ENCODE data around the gene DENND2D. TPM values are rescaled to one million over a fixed set of nuclear protein-coding genes. Genes with fewer than 3 reads are reported as not detected.

DENND2D gene
- total RNA-seq, 1 experiment from 2014 or later: 0.11 TPM

DNA sequence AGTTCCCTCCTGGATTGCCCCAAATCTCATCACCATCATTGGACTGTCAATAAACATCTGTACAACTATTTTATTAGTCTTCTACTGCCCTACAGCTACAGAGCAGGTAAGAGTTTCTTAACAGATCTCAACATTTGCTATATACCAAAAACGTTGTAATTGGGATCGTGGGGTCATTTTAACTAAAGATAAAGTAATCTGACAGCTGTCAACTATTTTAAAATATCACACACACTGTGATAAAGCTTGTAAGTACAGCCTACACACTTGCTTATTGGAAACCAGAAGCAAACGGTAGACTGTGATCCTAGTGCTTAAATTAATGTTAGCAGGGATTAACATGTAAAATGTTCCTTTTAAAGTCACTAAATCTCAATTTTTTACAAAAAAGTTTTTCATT lies 52.5 kb downstream of the DENND2D start:
- H3K36me3 Mint-ChIP-seq (ENCODE audit: insufficient read depth in 1 of 3, low read depth in 3 of 3): peaks cover 19 to 50% (median 48%) of the 10 kb centered on the region in 3 experiments; a peak in 6 of 7 replicates
- Histone ChIP-seq H2AFZ (ENCODE audit: low read length) (no peak overlapping the region), H4K91ac (ENCODE audit: insufficient read length, low read depth, low read length) (no peak overlapping the region), H3K79me1 (ENCODE audit: insufficient read depth, low read depth, low read length, poor library complexity, severe bottlenecking) (peaks cover 3% of the 10 kb centered on the region), H4K8ac (replicated peaks; ENCODE audit: insufficient read length, low read depth, low read length) (no peak overlapping the region), H2BK5ac (ENCODE audit: insufficient read length, low read length) (no peak overlapping the region), H2BK12ac (ENCODE audit: insufficient read length, low read depth, low read length) (no peak overlapping the region), H2AK5ac (ENCODE audit: insufficient read length, low read length) (no peak overlapping the region), H3K56ac (ENCODE audit: insufficient read length, low read depth, low read length) (no peak overlapping the region), H3T11ph (ENCODE audit: low read length) (no peak overlapping the region), H3K14ac (ENCODE audit: insufficient read depth, low read length) (no peak overlapping the region), H2BK120ac (ENCODE audit: low read depth, low read length, poor library complexity, severe bottlenecking) (no peak overlapping the region), H2BK20ac (ENCODE audit: low read depth, low read length, poor library complexity, severe bottlenecking) (no peak overlapping the region), H3K9ac (ENCODE audit: extremely low read depth, insufficient read length, low read length) (no peak overlapping the region), H2BK15ac (ENCODE audit: low read depth, low read length) (no peak overlapping the region), H3K4ac (ENCODE audit: low read depth, low read length) (no peak overlapping the region), H3K23ac (ENCODE audit: insufficient read length, low read depth, low read length) (no peak overlapping the region), H3K23me2 (ENCODE audit: insufficient read length, low read depth, low read length, poor library complexity, severe bottlenecking) (no peaks in the 10 kb centered on the region), H3K4me2 (ENCODE audit: insufficient read depth, insufficient read length, low read length) (no peak overlapping the region), H3K27ac (ENCODE audit: insufficient read length, low read depth, low read length) (no peak overlapping the region), H4K5ac (ENCODE audit: insufficient read length, low read depth, low read length) (no peak overlapping the region), H3K18ac (ENCODE audit: insufficient read length, low read depth, low read length) (no peak overlapping the region), H3K4me1 (ENCODE audit: insufficient read depth, low read length) (no peaks in the 10 kb centered on the region), H3K27me3 (ENCODE audit: insufficient read depth, low read length) (no peaks in the 10 kb centered on the region), H4K20me1 (ENCODE audit: control insufficient read depth, insufficient read depth, insufficient read length) (no peaks in the 10 kb centered on the region), H3K79me2 (ENCODE audit: insufficient read depth, low read length) (peaks cover 9% of the 10 kb centered on the region; the same call in 1 of the 2 replicates), H3K9me3 (ENCODE audit: control insufficient read depth, low read depth, low read length) (no peaks in the 10 kb centered on the region)
- H3K27ac Mint-ChIP-seq: no peak overlapping the region
- no peaks in the 10 kb centered on the region for H3K27me3 Mint-ChIP-seq (ENCODE audit: low read depth)
- no peak for DNase-seq
- TF ChIP-seq, protein P1, sequence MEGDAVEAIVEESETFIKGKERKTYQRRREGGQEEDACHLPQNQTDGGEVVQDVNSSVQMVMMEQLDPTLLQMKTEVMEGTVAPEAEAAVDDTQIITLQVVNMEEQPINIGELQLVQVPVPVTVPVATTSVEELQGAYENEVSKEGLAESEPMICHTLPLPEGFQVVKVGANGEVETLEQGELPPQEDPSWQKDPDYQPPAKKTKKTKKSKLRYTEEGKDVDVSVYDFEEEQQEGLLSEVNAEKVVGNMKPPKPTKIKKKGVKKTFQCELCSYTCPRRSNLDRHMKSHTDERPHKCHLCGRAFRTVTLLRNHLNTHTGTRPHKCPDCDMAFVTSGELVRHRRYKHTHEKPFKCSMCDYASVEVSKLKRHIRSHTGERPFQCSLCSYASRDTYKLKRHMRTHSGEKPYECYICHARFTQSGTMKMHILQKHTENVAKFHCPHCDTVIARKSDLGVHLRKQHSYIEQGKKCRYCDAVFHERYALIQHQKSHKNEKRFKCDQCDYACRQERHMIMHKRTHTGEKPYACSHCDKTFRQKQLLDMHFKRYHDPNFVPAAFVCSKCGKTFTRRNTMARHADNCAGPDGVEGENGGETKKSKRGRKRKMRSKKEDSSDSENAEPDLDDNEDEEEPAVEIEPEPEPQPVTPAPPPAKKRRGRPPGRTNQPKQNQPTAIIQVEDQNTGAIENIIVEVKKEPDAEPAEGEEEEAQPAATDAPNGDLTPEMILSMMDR (conservative IDR thresholded peaks at IDR 0.05): no peak
- no peaks in the 10 kb centered on the region for H3K9me3 Mint-ChIP-seq
- peaks cover 13 to 17% of the 10 kb centered on the region in 2 experiments for H3K4me1 Mint-ChIP-seq
- H3K4me3 Mint-ChIP-seq: no peak overlapping the region
- WGBS (ENCODE audit: extremely low coverage, insufficient read length, low lambda C conversion rate): no CpG with 5 or more reads among the region's 3 CpGs

Data from H9 (cell line).